Femur (tissue), 1 donor: ENCODE measurements around the gene C11orf52.
A peak's percentile ranks its signal among the peaks of the same experiment; 100 is the strongest.

Experiments
- DNase-seq: peaks from one replicate; pipeline ENCODE4 v3.0.0-alpha.2; 2017

C11orf52 gene

GRCh38 chr11:111939836-111940604 lies 21.3 kb downstream of the C11orf52 start:
- no peak for DNase-seq

- peak; percentile 67 for DNase-seq
Measured at GRCh38 chr11:111941963-111942362, 23.2 kb downstream of the C11orf52 start.

GRCh38 chr11:111942829-111943228 lies 24.1 kb downstream of the C11orf52 start:
- no peak for DNase-seq

GRCh38 chr11:111944139-111944538 lies 25.4 kb downstream of the C11orf52 start:
- no peak for DNase-seq

GRCh38 chr11:111944651-111945051 lies 25.9 kb downstream of the C11orf52 start:
- DNase-seq: no peak

- no peak for DNase-seq
Measured at GRCh38 chr11:111945198-111945597, 26.5 kb downstream of the C11orf52 start.

- DNase-seq: no peak
Measured at GRCh38 chr11:111946499-111946898, 27.8 kb downstream of the C11orf52 start.

- DNase-seq: no peak
Measured at GRCh38 chr11:111947143-111947542, 28.4 kb downstream of the C11orf52 start.

- DNase-seq: no peak
Measured at GRCh38 chr11:111949519-111950426, 31.1 kb downstream of the C11orf52 start.

GRCh38 chr11:111951565-111951964 lies 32.9 kb downstream of the C11orf52 start:
- no peak for DNase-seq

- DNase-seq: no peak
Measured at GRCh38 chr11:111954154-111954553, 35.4 kb downstream of the C11orf52 start.

GRCh38 chr11:111957663-111958444 lies 39.1 kb downstream of the C11orf52 start:
- peak; percentile 80 for DNase-seq

- DNase-seq: no peak
Measured at GRCh38 chr11:111960916-111961315, 42.2 kb downstream of the C11orf52 start.

GRCh38 chr11:111961389-111962300 lies 42.9 kb downstream of the C11orf52 start:
- no peak for DNase-seq

GRCh38 chr11:111963931-111964340 lies 45.2 kb downstream of the C11orf52 start:
- DNase-seq: no peak

GRCh38 chr11:111966678-111967077 lies 48.0 kb downstream of the C11orf52 start:
- DNase-seq: no peak

- DNase-seq: no peak
Measured at GRCh38 chr11:111967649-111968048, 48.9 kb downstream of the C11orf52 start.

- no peak for DNase-seq
Measured at GRCh38 chr11:111969344-111969743, 50.6 kb downstream of the C11orf52 start.

GRCh38 chr11:111974446-111974845 lies 55.7 kb downstream of the C11orf52 start:
- DNase-seq: no peak

GRCh38 chr11:111975076-111975806 lies 56.5 kb downstream of the C11orf52 start:
- no peak for DNase-seq

GRCh38 chr11:111976119-111976766 lies 57.5 kb downstream of the C11orf52 start:
- no peak for DNase-seq
